ENCODE results near the gene ANKLE1. TPM values are rescaled to one million over a fixed set of nuclear protein-coding genes. Genes with fewer than 3 reads are reported as not detected.

Gene ANKLE1
- total RNA-seq, result 0.92 TPM

GRCh38 chr19:17281391-17282304, at the start of gene ANKLE1:
Gene ANKLE1 (plus strand): TSS chr19:17281901. CDS start chr19:17281921, 20 bp downstream.

GRCh38 chr19:17245535-17245984, 36.1 kb upstream of the ANKLE1 start, which contains the start of gene NR2F6:
Gene NR2F6 (minus strand): TSS chr19:17245919. CDS start chr19:17245220, 699 bp downstream.

GRCh38 chr19:17264641-17264979, 17.1 kb upstream of the ANKLE1 start, which contains the start of gene USHBP1:
Gene USHBP1 (minus strand): TSS chr19:17264745. CDS start chr19:17264299, 446 bp downstream.

GRCh38 chr19:17266975-17267788, 14.5 kb upstream of the ANKLE1 start, which contains the start of gene BABAM1:
Gene BABAM1 (plus strand): TSS chr19:17267443. CDS start chr19:17268807, 1,364 bp downstream.

GRCh38 chr19:17303167-17303939, 21.7 kb downstream of the ANKLE1 start, which contains the start of gene ABHD8:
Gene ABHD8 (minus strand): TSS chr19:17303425. CDS start chr19:17301616, 1,809 bp downstream.

GRCh38 chr19:17305517-17306284, 24.0 kb downstream of the ANKLE1 start, which contains the start of gene MRPL34:
Gene MRPL34 (plus strand): TSS chr19:17305872. CDS start chr19:17305893, 21 bp downstream.

GRCh38 chr19:17309198-17309964, 27.7 kb downstream of the ANKLE1 start, which contains the start of gene DDA1:
Gene DDA1 (plus strand): TSS chr19:17309563. CDS start chr19:17309655, 92 bp downstream.

GRCh38 chr19:17334414-17335409, 53.0 kb downstream of the ANKLE1 start, which contains the start of gene ANO8:
Gene ANO8 (minus strand): TSS chr19:17334855. CDS start chr19:17334670, 185 bp downstream.

Other genes starting within 250 kb of the ANKLE1 start
- gene HAUS8, start 206.4 kb upstream of the ANKLE1 start, total RNA-seq, result 3.2 TPM
- 22.1 TPM for gene MYO9B, start 206.1 kb upstream of the ANKLE1 start, total RNA-seq
- 19.1 TPM for gene USE1, start 66.5 kb upstream of the ANKLE1 start, total RNA-seq
- 5.1 TPM for gene OCEL1, start 55.7 kb upstream of the ANKLE1 start, total RNA-seq
- gene NR2F6, start 36.0 kb upstream of the ANKLE1 start, total RNA-seq, result 13.6 TPM
- 1.8 TPM for gene USHBP1, start 17.2 kb upstream of the ANKLE1 start, total RNA-seq
- 65.3 TPM for gene BABAM1, start 14.5 kb upstream of the ANKLE1 start, total RNA-seq
- gene ABHD8, start 21.5 kb downstream of the ANKLE1 start, total RNA-seq, result 23.8 TPM
- 16.8 TPM for gene MRPL34, start 24.0 kb downstream of the ANKLE1 start, total RNA-seq
- gene DDA1, start 27.7 kb downstream of the ANKLE1 start, total RNA-seq, result 10.8 TPM
- 24.9 TPM for gene ANO8, start 53.0 kb downstream of the ANKLE1 start, total RNA-seq
- 15.0 TPM for gene GTPBP3, start 55.7 kb downstream of the ANKLE1 start, total RNA-seq
- 1.2 TPM for gene PLVAP, start 95.4 kb downstream of the ANKLE1 start, total RNA-seq
- not detected for gene CCDC194, start 112.3 kb downstream of the ANKLE1 start, total RNA-seq
- gene BST2, start 123.7 kb downstream of the ANKLE1 start, total RNA-seq, result 3.2 TPM
- 20.8 TPM for gene MVB12A, start 138.1 kb downstream of the ANKLE1 start, total RNA-seq
- 1.8 TPM for gene TMEM221, start 166.8 kb downstream of the ANKLE1 start, total RNA-seq
- gene NXNL1, start 179.0 kb downstream of the ANKLE1 start, total RNA-seq, result not detected
- 13.6 TPM for gene SLC27A1, start 188.6 kb downstream of the ANKLE1 start, total RNA-seq
- gene PGLS, start 229.7 kb downstream of the ANKLE1 start, total RNA-seq, result 33.7 TPM